Fibroblast of skin of left biceps (primary cell): Measurements from ENCODE around the gene ARL6IP1.
"Not testable (repeated sequence)": the region's sequence is repeated elsewhere in the genome, so short reads cannot be mapped to it uniquely, and the experiment has no call there.

Experiments used
- DNase-seq, 2 experiments: peaks; one replicate each; pipeline ENCODE4 v3.0.0-alpha.2; 2013; ENCODE audit warnings: low read depth in 2 of 2

The ARL6IP1 gene

GRCh38 chr16:18759598-18760520 is 41.5 kb downstream of the ARL6IP1 start:
- not testable (repeated sequence) for DNase-seq

GRCh38 chr16:18757960-18758660 is 43.2 kb downstream of the ARL6IP1 start:
- DNase-seq, result not testable (repeated sequence)

- DNase-seq, result not testable (repeated sequence)
Observed at GRCh38 chr16:18756639-18757038, 44.7 kb downstream of the ARL6IP1 start.

GRCh38 chr16:18742870-18743269 is 58.5 kb downstream of the ARL6IP1 start:
- not testable (repeated sequence) for DNase-seq
